A549 (cell line): ENCODE measurements around the gene EXOC2. TPM values are rescaled to one million over a fixed set of nuclear protein-coding genes. Genes with fewer than 3 reads are reported as not detected.

Source experiments
- ATAC-seq, 2 experiments: fragments of 200-7000 bp in 1 of 2; fragments of >200 bp in 1 of 2; cut with Nextera tagmentation in 1 of 2; cut with Tn5 transposase in 1 of 2; 3 replicates each; pipeline versions ENCODE4 v1.8.0 to v1.9.1; 2018 to 2020; ENCODE audit warnings: mild to moderate bottlenecking in 1 of 2, moderate library complexity in 1 of 2
- CTCF ChIA-PET: fragments of 300-600 bp; sonication (Branson Sonifier 250); formaldehyde crosslinking; extraction: SDS; loops from one replicate; lab custom pipeline; 2021; ENCODE audit warnings: antibody characterized with exemption, inconsistent platforms; lab: Yijun Ruan, JAX
- POLR2A ChIA-PET: fragments of 350-600 bp; formaldehyde crosslinking; extraction: SDS; loops from one replicate; lab custom pipeline; 2021; ENCODE audit warnings: antibody characterized with exemption, inconsistent platforms; lab: Yijun Ruan, JAX
- DNase-seq, 2 experiments: peaks; one replicate each; pipeline versions ENCODE4 v3.0.0 to v3.0.0-alpha.2; 2011 to 2016; ENCODE audit warnings: low read depth in 1 of 2, low spot score in 1 of 2
- FAIRE-seq: peaks from 2 replicates; lab custom pipeline; 2011; peaks lifted over from hg19 to GRCh38; lab: Jason Lieb, UNC
- H3K27ac ChIP-seq, 2 experiments: fragments of >200 bp; sonication (Bioruptor Twin); formaldehyde crosslinking; 3 replicates each; pipeline ENCODE4 v1.5.1; 2016 to 2017
- H3K4me1 ChIP-seq: fragments of >200 bp; sonication (Bioruptor Twin); formaldehyde crosslinking; 3 replicates; pipeline ENCODE4 v1.6.1; 2016
- H3K4me2 ChIP-seq: fragments of >200 bp; sonication (Bioruptor Twin); formaldehyde crosslinking; 3 replicates; pipeline ENCODE4 v1.6.1; 2016
- H3K4me3 ChIP-seq: fragments of >200 bp; sonication (Bioruptor Twin); formaldehyde crosslinking; 3 replicates; pipeline ENCODE4 v1.5.1; 2016
- H3K9me3 ChIP-seq: fragments of >200 bp; sonication (Bioruptor Twin); formaldehyde crosslinking; 3 replicates; pipeline ENCODE4 v1.6.1; 2016
- BHLHE40 ChIP-seq: IDR thresholded peaks from 2 replicates; pipeline ENCODE4 v1.6.1; 2012; ENCODE audit warnings: low read depth, low read length, inconsistent platforms
- CBX8 ChIP-seq: fragments of 200-600 bp; sonication (generic); IDR thresholded peaks from 2 replicates; pipeline ENCODE4 v1.6.1; 2016
- CHD2 ChIP-seq: fragments of 150-350 bp; IDR thresholded peaks from 2 replicates; pipeline ENCODE4 v1.6.1; 2014; ENCODE audit warnings: low read length; ENCODE audit not compliant: partially characterized antibody
- CHD4 ChIP-seq: fragments of 200-600 bp; sonication (generic); IDR thresholded peaks from 2 replicates; pipeline ENCODE4 v1.6.1; 2016; ENCODE audit warnings: antibody characterized with exemption, mild to moderate bottlenecking, borderline replicate concordance
- EHF ChIP-seq: fragments of 250-450 bp; sonication (Bioruptor Pico); IDR thresholded peaks from 2 replicates; pipeline ENCODE4 v1.5.0; 2020; ENCODE audit warnings: mild to moderate bottlenecking
- EHMT2 ChIP-seq: fragments of 200-600 bp; sonication (generic); IDR thresholded peaks from 2 replicates; pipeline ENCODE4 v1.6.1; 2016; ENCODE audit warnings: antibody characterized with exemption, low read depth, mild to moderate bottlenecking, moderate library complexity
- EP300 ChIP-seq, 2 experiments: fragments of >200 bp; sonication (Bioruptor Twin); formaldehyde crosslinking; IDR thresholded peaks; 2 replicates in 1 of 2; 3 replicates in 1 of 2; pipeline ENCODE4 v1.6.1; 2016 to 2017
- FOSB ChIP-seq: fragments of 250-450 bp; sonication (Bioruptor Pico); IDR thresholded peaks from 2 replicates; pipeline ENCODE4 v1.5.0; 2020; ENCODE audit warnings: mild to moderate bottlenecking, moderate library complexity
- FOXS1 ChIP-seq: fragments of 250-450 bp; sonication (Bioruptor Pico); IDR thresholded peaks from 2 replicates; pipeline ENCODE4 v1.5.0; 2020; ENCODE audit warnings: mild to moderate bottlenecking, moderate library complexity
- HDAC2 ChIP-seq: fragments of 200-600 bp; sonication (generic); IDR thresholded peaks from 2 replicates; pipeline ENCODE4 v1.6.1; 2016
- HEYL ChIP-seq: fragments of 250-450 bp; sonication (Bioruptor Pico); IDR thresholded peaks from 2 replicates; pipeline ENCODE4 v1.8.0; 2021; ENCODE audit warnings: mild to moderate bottlenecking, moderate library complexity
- HOXA7 ChIP-seq: fragments of 250-450 bp; sonication (Bioruptor Pico); IDR thresholded peaks from 2 replicates; pipeline ENCODE4 v1.5.0; 2020; ENCODE audit warnings: mild to moderate bottlenecking, moderate library complexity
- HOXB13 ChIP-seq: fragments of 250-450 bp; sonication (Bioruptor Pico); IDR thresholded peaks from 2 replicates; pipeline ENCODE4 v1.5.0; 2020; ENCODE audit warnings: low read depth, mild to moderate bottlenecking, moderate library complexity
- JUNB ChIP-seq: fragments of >200 bp; sonication (Bioruptor Twin); formaldehyde crosslinking; IDR thresholded peaks from 2 replicates; pipeline ENCODE4 v1.6.1; 2016
- KDM1A ChIP-seq: fragments of 200-600 bp; sonication (generic); IDR thresholded peaks from 2 replicates; pipeline ENCODE4 v1.6.1; 2016; ENCODE audit warnings: low read depth, mild to moderate bottlenecking
- KDM5A ChIP-seq: fragments of 200-600 bp; sonication (generic); IDR thresholded peaks from 2 replicates; pipeline ENCODE4 v1.6.1; 2016; ENCODE audit warnings: antibody characterized with exemption, mild to moderate bottlenecking
- MAFK ChIP-seq: fragments of 450-650 bp; IDR thresholded peaks from 2 replicates; pipeline ENCODE4 v1.6.1; 2014; ENCODE audit not compliant: partially characterized antibody
- MAZ ChIP-seq: fragments of 150-350 bp; IDR thresholded peaks from 2 replicates; pipeline ENCODE4 v1.6.1; 2014; ENCODE audit warnings: antibody characterized with exemption, low read depth, low read length, borderline replicate concordance
- MYC ChIP-seq: IDR thresholded peaks from 2 replicates; pipeline ENCODE4 v1.6.1; 2012; ENCODE audit warnings: mild to moderate bottlenecking, inconsistent platforms, low read length, improper control_type of control experiment, borderline replicate concordance
- NFE2L2 ChIP-seq: fragments of 150-350 bp; conservative IDR thresholded peaks from 2 replicates; pipeline ENCODE4 v1.6.1; 2014; ENCODE audit warnings: low read length
- NPAS2 ChIP-seq: fragments of 250-450 bp; sonication (Bioruptor Pico); IDR thresholded peaks from 2 replicates; pipeline ENCODE4 v1.8.0; 2022; ENCODE audit warnings: mild to moderate bottlenecking, moderate library complexity, borderline replicate concordance
- NR3C1 ChIP-seq: fragments of >200 bp; sonication (Bioruptor Twin); formaldehyde crosslinking; IDR thresholded peaks from 3 replicates; pipeline ENCODE4 v1.6.1; 2017
- POLR2AphosphoS2 ChIP-seq: conservative IDR thresholded peaks from 2 replicates; pipeline ENCODE4 v1.6.1; 2012; ENCODE audit warnings: low read length, improper control_type of control experiment, inconsistent platforms
- RAD21 ChIP-seq, 2 experiments: fragments of >200 bp in 1 of 2; sonication (Bioruptor Twin) in 1 of 2; formaldehyde crosslinking in 1 of 2; IDR thresholded peaks in 1 of 2; conservative IDR thresholded peaks in 1 of 2; 2 replicates in 1 of 2; 3 replicates in 1 of 2; pipeline ENCODE4 v1.6.1; 2012 to 2018; ENCODE audit warnings: inconsistent platforms in 1 of 2
- RARB ChIP-seq: fragments of 250-450 bp; sonication (Bioruptor Pico); IDR thresholded peaks from 2 replicates; pipeline ENCODE4 v1.8.0; 2021; ENCODE audit warnings: mild to moderate bottlenecking, moderate library complexity
- RCOR1 ChIP-seq: fragments of 150-350 bp; IDR thresholded peaks from 2 replicates; pipeline ENCODE4 v1.6.1; 2014; ENCODE audit warnings: antibody characterized with exemption, low read length, low read depth
- TP53 ChIP-seq: fragments of 250-450 bp; sonication (Bioruptor Pico); IDR thresholded peaks from 2 replicates; pipeline ENCODE4 v1.5.0; 2021; ENCODE audit warnings: mild to moderate bottlenecking, moderate library complexity
- ZC3H11A ChIP-seq: fragments of 450-650 bp; IDR thresholded peaks from 2 replicates; pipeline ENCODE4 v1.6.1; 2014; ENCODE audit warnings: antibody characterized with exemption, mild to moderate bottlenecking
- ZFP36 ChIP-seq: fragments of 450-650 bp; IDR thresholded peaks from 2 replicates; pipeline ENCODE4 v1.6.1; 2014; ENCODE audit warnings: borderline replicate concordance; ENCODE audit not compliant: partially characterized antibody
- ZNF302 ChIP-seq: fragments of 250-450 bp; sonication (Bioruptor Pico); IDR thresholded peaks from 2 replicates; pipeline ENCODE4 v1.9.0; 2021; ENCODE audit warnings: inconsistent platforms, mild to moderate bottlenecking, moderate library complexity
- ZSCAN20 ChIP-seq: fragments of 250-450 bp; sonication (Bioruptor Pico); IDR thresholded peaks from 2 replicates; pipeline ENCODE4 v1.8.0; 2022; ENCODE audit warnings: mild to moderate bottlenecking, moderate library complexity
- WGBS: methylation state at CpG from one replicate; pipeline ENCODE4 v1.1.6; 2017; ENCODE audit errors: missing lambda C conversion rate; 5-methylcytosine and 5-hydroxymethylcytosine counted together
- polyA plus RNA-seq, 4 experiments: library from polyadenylated mRNA; depleted of rRNA in 3 of 4; stranded (reverse); fragments of >200 nt; fragmentation: RNase III in 1 of 4; extraction: RNeasy Plus Mini Kit Qiagen cat#74134 plus additional on column Dnase treatment in 1 of 4; gene quantifications; 2 replicates in 3 of 4; 3 replicates in 1 of 4; pipeline ENCODE4 v1.2.3, GENCODE V29; 2011 to 2017
- TF ChIP-seq, protein P1 (sequence below): fragments of 250-450 bp; sonication (Bioruptor Pico); IDR thresholded peaks from 2 replicates; pipeline ENCODE4 v1.5.0; 2020; ENCODE audit warnings: low read depth, mild to moderate bottlenecking, moderate library complexity
- TF ChIP-seq, protein P2 (sequence below): fragments of >200 bp; sonication (Bioruptor Twin); formaldehyde crosslinking; IDR thresholded peaks from 2 replicates; pipeline ENCODE4 v1.6.1; 2016
- TF ChIP-seq, protein P3 (sequence below): fragments of >200 bp; sonication (Bioruptor Twin); formaldehyde crosslinking; IDR thresholded peaks from 3 replicates; pipeline ENCODE4 v1.6.1; 2016
- TF ChIP-seq, protein P4 (sequence below): IDR thresholded peaks from 2 replicates; pipeline ENCODE4 v1.6.1; 2012

Gene EXOC2
- polyA plus RNA-seq, 2 of the 4 experiments (the other 2 are of a cell fraction): 13.3 to 22.9 TPM

DNA sequence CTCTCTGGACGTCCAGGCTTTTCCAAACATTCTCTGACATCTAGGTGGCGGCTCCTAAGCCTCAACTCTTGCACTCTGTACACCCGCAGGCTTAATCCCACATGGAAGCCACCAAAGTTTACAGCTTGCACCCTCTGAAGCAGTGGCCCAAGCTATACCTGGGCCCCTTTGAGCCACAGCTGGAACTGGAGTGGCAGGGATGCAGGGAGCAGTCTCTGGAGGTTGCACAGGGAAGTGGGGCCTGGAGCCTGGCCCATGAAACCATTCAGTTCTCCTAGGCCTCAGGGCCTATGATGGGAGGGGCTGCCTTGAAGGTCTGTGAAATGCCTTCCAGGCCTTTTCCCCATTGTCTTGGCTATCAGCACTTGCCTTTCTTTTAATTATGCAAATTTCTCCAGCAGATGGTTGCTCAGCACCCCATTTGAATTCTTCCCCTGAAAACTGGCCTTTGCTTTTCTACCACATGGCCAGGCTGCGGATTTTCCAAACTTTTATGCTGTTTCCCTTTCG, 236.5 kb downstream of the EXOC2 start:
- no peaks in the 10 kb centered on the region for H3K9me3 ChIP-seq
- FAIRE-seq: no peak
- no peak for DNase-seq
- H3K4me3 ChIP-seq: no peak overlapping the region
- ChIA-PET POLR2A (no interaction called here), CTCF (no interaction called here)
- no peaks in the 10 kb centered on the region for H3K4me1 ChIP-seq
- no peak for TF ChIP-seq CHD2
- TF ChIP-seq CBX8: no peak
- TF ChIP-seq EHMT2: no peak
- TF ChIP-seq MAFK: no peak
- TF ChIP-seq MYC: no peak
- TF ChIP-seq ZNF302 (CRISPR knock-in tag): no peak
- TF ChIP-seq HDAC2: no peak
- TF ChIP-seq HOXA7 (CRISPR knock-in tag): no peak
- no peak for TF ChIP-seq BHLHE40
- TF ChIP-seq ZSCAN20: no peak
- TF ChIP-seq, protein P1, sequence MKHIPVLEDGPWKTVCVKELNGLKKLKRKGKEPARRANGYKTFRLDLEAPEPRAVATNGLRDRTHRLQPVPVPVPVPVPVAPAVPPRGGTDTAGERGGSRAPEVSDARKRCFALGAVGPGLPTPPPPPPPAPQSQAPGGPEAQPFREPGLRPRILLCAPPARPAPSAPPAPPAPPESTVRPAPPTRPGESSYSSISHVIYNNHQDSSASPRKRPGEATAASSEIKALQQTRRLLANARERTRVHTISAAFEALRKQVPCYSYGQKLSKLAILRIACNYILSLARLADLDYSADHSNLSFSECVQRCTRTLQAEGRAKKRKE: no peak
- TF ChIP-seq EHF (CRISPR knock-in tag): no peak
- TF ChIP-seq NPAS2 (CRISPR knock-in tag): no peak
- no peak for TF ChIP-seq JUNB
- no peak for TF ChIP-seq RARB (CRISPR knock-in tag)
- TF ChIP-seq RCOR1: no peak
- TF ChIP-seq HOXB13 (CRISPR knock-in tag): no peak
- no peak for TF ChIP-seq CHD4
- H3K27ac ChIP-seq: no peak overlapping the region
- no peak overlapping the region for H3K4me2 ChIP-seq
- WGBS: 60% methylated on average over 3 of the region's 5 CpGs
- ATAC-seq: no peak

DNA sequence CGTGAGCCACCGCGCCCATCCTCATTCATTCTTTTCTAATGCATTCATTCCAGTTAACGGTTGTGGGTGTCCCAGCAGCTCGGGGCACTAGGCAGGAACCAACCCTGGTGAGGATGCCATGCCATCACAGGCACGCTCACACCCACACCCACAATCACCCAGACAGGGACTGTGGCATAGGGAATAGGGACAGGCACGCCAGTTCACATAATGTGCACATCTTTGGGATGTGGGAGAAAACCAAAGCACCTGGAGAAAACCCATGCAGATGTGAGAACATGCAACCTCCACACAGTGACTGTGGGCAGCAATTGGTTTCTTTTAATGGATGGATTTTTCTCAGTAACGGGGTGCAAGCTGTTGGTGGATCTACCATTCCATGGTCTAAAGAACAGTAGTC, 237.1 kb downstream of the EXOC2 start:
- ATAC-seq: no peak
- Histone ChIP-seq H3K9me3 (no peaks in the 10 kb centered on the region), H3K27ac (no peak overlapping the region), H3K4me3 (no peak overlapping the region), H3K4me2 (no peak overlapping the region), H3K4me1 (no peaks in the 10 kb centered on the region)
- ChIA-PET POLR2A (no interaction called here), CTCF (no interaction called here)
- WGBS: 67% methylated on average over 8 of the region's 8 CpGs
- TF ChIP-seq CHD2: no peak
- TF ChIP-seq ZNF302 (CRISPR knock-in tag): no peak
- no peak for TF ChIP-seq TP53 (CRISPR knock-in tag)
- no peak for TF ChIP-seq EP300 (IDR thresholded peaks at IDR 0.05)
- no peak for TF ChIP-seq NFE2L2
- TF ChIP-seq KDM5A: no peak
- no peak for TF ChIP-seq FOSB (CRISPR knock-in tag)
- no peak for TF ChIP-seq HDAC2
- no peak for TF ChIP-seq NR3C1
- no peak for TF ChIP-seq HOXA7 (CRISPR knock-in tag)
- TF ChIP-seq, protein P2, sequence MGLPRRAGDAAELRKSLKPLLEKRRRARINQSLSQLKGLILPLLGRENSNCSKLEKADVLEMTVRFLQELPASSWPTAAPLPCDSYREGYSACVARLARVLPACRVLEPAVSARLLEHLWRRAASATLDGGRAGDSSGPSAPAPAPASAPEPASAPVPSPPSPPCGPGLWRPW: no peak
- TF ChIP-seq FOXS1 (CRISPR knock-in tag): no peak
- TF ChIP-seq CHD4: no peak
- no peak for DNase-seq
- FAIRE-seq: no peak

DNA sequence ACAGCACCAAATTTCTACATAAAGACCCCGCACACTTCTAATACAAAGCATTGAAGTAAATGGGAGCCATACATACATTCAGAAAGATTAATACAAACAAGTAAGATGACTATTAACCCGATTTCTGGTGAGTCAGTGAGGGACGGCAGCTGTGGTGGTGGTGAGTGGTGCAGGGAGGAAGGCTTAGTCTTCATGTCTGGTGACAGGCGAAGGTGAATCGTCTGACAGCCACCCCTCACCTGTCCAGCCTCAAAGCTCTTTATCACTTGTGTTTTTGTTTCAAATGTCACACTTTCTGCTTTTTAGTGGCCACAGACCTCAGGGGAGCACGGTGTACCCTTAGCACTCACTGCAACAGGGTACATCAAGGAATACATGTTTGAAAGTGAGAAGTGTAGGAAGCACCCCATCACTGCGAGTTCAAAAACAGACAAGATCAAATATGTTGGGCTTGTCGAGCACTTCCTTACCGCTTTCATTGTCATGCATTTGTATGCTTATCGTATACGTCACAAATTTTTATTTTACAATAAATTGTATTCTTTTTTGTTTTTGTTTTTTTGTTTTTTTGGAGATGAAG, 237.8 kb downstream of the EXOC2 start:
- no peak overlapping the region for H3K4me3 ChIP-seq
- FAIRE-seq (no peak), DNase-seq (no peak), ATAC-seq (no peak)
- POLR2A ChIA-PET: no interaction called here
- no peak overlapping the region for H3K27ac ChIP-seq
- H3K9me3 ChIP-seq: no peaks in the 10 kb centered on the region
- WGBS: 61% methylated on average over 11 of the region's 11 CpGs
- CTCF ChIA-PET: no interaction called here
- no peaks in the 10 kb centered on the region for H3K4me1 ChIP-seq
- no peak overlapping the region for H3K4me2 ChIP-seq
- TF ChIP-seq NPAS2 (CRISPR knock-in tag): no peak
- no peak for TF ChIP-seq MAZ
- TF ChIP-seq KDM1A: no peak
- TF ChIP-seq HEYL: no peak
- TF ChIP-seq, protein P3, sequence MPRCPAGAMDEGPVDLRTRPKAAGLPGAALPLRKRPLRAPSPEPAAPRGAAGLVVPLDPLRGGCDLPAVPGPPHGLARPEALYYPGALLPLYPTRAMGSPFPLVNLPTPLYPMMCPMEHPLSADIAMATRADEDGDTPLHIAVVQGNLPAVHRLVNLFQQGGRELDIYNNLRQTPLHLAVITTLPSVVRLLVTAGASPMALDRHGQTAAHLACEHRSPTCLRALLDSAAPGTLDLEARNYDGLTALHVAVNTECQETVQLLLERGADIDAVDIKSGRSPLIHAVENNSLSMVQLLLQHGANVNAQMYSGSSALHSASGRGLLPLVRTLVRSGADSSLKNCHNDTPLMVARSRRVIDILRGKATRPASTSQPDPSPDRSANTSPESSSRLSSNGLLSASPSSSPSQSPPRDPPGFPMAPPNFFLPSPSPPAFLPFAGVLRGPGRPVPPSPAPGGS: no peak
- TF ChIP-seq CBX8: no peak
- TF ChIP-seq POLR2AphosphoS2: no peak
- no peak for TF ChIP-seq ZC3H11A
- TF ChIP-seq RAD21 (conservative IDR thresholded peaks at IDR 0.05 in 1 of 2, IDR thresholded peaks at IDR 0.05 in 1 of 2): no peak
- TF ChIP-seq, protein P4, sequence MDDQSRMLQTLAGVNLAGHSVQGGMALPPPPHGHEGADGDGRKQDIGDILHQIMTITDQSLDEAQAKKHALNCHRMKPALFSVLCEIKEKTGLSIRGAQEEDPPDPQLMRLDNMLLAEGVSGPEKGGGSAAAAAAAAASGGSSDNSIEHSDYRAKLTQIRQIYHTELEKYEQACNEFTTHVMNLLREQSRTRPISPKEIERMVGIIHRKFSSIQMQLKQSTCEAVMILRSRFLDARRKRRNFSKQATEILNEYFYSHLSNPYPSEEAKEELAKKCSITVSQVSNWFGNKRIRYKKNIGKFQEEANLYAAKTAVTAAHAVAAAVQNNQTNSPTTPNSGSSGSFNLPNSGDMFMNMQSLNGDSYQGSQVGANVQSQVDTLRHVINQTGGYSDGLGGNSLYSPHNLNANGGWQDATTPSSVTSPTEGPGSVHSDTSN: no peak
- TF ChIP-seq ZFP36: no peak
- TF ChIP-seq CHD2: no peak
- no peak for TF ChIP-seq JUNB
